AG04449 (cell line): Measurements from ENCODE around the gene CHCHD1.

Experiments
- CTCF ChIA-PET: fragments of 350-600 bp; formaldehyde crosslinking; extraction: SDS; loops from one replicate; lab custom pipeline; 2021; ENCODE audit warnings: antibody characterized with exemption; lab: Yijun Ruan, JAX
- POLR2A ChIA-PET: fragments of 400-600, 350-600 bp; formaldehyde crosslinking; extraction: SDS; loops from one replicate; lab custom pipeline; 2020; ENCODE audit warnings: antibody characterized with exemption, inconsistent platforms; lab: Yijun Ruan, JAX
- DNase-seq: peaks from one replicate; pipeline ENCODE4 v3.0.0-alpha.2; 2010; ENCODE audit warnings: low read depth, low spot score
- H3K4me3 ChIP-seq: 2 replicates; pipeline ENCODE4 v1.5.1; 2011; ENCODE audit warnings: low read depth, mild to moderate bottlenecking, control low read depth, low read length
- CTCF ChIP-seq: IDR thresholded peaks from one replicate; pipeline ENCODE4 v1.5.1; 2011; ENCODE audit warnings: mild to moderate bottlenecking, moderate library complexity, low read length, control low read depth, inconsistent platforms; ENCODE audit not compliant: insufficient read depth; ENCODE audit errors: missing control alignments

The CHCHD1 gene

GRCh38 chr10:73765066-73765465 is 16.8 kb upstream of the CHCHD1 start:
- CTCF ChIA-PET, result no interaction called here
- POLR2A ChIA-PET, result interaction anchor here (0.6 kb wide), 2 partner anchors 45 to 406 kb away, joined by 3 to 4 read pairs; no protein-coding TSS in a partner anchor

GRCh38 chr10:73768881-73769280 is 13.0 kb upstream of the CHCHD1 start:
- no peak overlapping the region for H3K4me3 ChIP-seq
- DNase-seq, result no peak
- ChIA-PET POLR2A (interaction anchor here (0.5 kb wide), 1 partner anchor 10 kb away, joined by 3 read pairs; no protein-coding TSS in a partner anchor), CTCF (no interaction called here)
- TF ChIP-seq CTCF, result no peak

More at GRCh38 chr10:73765066-73765465, 16.8 kb upstream of the CHCHD1 start:
- TF ChIP-seq CTCF, result no peak
- H3K4me3 ChIP-seq, result no peak overlapping the region
- DNase-seq, result no peak

DNA sequence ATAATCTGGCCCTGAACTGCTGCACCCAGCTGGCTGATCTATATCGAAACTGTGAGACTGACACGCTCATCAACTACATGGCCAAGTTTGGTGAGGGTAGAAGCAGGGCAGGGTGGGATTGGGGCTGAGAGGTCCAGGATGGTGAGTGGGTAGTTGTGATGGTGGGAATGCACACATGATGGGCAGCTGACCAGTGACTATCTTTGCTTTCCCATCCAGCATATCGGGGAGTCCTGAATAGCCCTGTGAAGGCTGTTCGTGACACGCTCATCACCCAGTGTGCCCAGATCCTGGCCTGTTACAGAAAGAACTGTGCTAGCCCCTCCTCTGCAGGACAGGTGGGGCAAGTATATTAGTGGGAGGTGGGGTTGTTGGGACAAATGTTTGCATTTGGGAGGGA is 12.5 kb upstream of the CHCHD1 start:
- TF ChIP-seq CTCF, result no peak
- POLR2A ChIA-PET, result interaction anchor here (0.5 to 1.0 kb wide), 2 partner anchors 10 to 11 kb away, joined by 3 to 4 read pairs; no protein-coding TSS in a partner anchor
- DNase-seq, result no peak
- CTCF ChIA-PET, result no interaction called here
- H3K4me3 ChIP-seq, result no peak overlapping the region

DNA sequence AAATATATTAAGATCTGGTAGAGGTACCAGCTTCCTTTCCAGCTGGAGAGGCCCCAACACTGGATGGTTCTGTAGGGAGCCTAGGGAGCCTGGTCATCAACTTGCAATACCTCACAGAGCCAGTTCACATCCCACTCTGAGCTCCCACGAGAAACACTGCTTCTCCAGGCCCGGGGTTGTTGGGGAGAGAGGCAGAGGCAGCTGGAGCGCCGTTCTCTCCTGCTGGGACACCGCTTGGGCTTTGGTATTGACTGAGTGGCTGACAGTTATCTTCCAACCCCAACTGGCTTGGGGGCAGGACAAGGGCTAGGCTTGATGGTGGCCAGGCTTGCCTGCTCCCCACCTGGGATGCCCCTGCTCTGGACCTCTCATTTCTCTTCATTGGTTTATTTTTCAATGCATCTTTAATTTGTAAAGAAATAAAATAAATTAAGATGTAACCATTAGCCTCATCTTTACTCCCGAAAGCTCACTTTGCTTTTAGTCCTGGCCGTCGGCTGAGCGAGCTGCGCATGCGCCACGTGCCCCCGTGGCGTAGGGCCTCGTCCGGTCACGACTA is 10.0 kb upstream of the CHCHD1 start:
- ChIA-PET POLR2A (interaction anchor here (0.6 to 3.3 kb wide), 7 partner anchors 9 to 50 kb away, joined by 3 to 25 read pairs (median 4); partner anchors contain the start of genes CHCHD1, SEC24C and ZSWIM8), CTCF (interaction anchor here (0.9 to 5.3 kb wide), 6 partner anchors 10 to 242 kb away, joined by 3 to 34 read pairs (median 4); partner anchors contain the start of gene CHCHD1)
- peak overlapping the region; percentile 79 for H3K4me3 ChIP-seq
- TF ChIP-seq CTCF, result no peak
- DNase-seq, result no peak

GRCh38 chr10:73772281-73773151 is 9.3 kb upstream of the CHCHD1 start:
- TF ChIP-seq CTCF, result no peak
- CTCF ChIA-PET, result interaction anchor here (0.9 to 5.3 kb wide), 9 partner anchors 9 to 243 kb away, joined by 3 to 34 read pairs (median 3); partner anchors contain the start of genes CHCHD1 and ZSWIM8
- POLR2A ChIA-PET, result interaction anchor here (0.6 to 3.3 kb wide), 7 partner anchors 9 to 50 kb away, joined by 3 to 25 read pairs (median 4); partner anchors contain the start of genes CHCHD1, SEC24C and ZSWIM8
- peak; percentile 19 for DNase-seq
- peak overlapping the region; percentile 79 for H3K4me3 ChIP-seq
